ENCODE results near the gene SLC43A3.

DNA sequence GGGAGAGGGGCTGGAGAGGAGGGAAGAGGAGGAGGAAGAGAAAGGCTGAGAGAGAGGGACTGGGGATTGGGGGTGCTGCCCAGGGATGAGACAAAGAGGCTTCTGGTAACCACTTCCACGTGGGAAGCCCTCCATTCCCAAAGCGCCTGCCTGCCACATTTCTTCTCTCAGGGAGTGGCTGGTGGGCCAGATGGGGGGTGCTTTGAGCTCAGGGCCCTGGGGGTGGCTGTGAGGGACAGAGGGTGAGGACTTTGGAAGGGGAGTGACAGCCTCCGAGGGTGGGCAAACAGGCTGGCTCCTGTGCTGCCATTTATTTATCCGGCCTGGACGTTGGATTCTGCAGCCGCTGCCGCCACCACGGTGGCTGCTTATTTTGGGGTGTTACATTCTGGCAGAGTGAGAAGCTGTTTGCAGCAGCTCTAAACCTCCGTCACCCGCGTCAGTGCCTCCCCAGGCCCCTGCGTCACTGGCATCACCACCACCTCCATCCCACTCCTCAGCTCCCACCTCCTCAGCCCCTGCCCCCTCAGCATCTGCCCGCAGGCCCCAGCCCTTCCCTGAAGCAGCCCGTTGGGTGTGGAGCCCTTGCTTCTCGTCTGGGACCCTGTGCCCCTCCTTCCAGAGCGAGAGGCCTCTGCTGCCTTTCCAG is 35.0 kb upstream of the SLC43A3 start:
- TF ChIP-seq, protein P1, sequence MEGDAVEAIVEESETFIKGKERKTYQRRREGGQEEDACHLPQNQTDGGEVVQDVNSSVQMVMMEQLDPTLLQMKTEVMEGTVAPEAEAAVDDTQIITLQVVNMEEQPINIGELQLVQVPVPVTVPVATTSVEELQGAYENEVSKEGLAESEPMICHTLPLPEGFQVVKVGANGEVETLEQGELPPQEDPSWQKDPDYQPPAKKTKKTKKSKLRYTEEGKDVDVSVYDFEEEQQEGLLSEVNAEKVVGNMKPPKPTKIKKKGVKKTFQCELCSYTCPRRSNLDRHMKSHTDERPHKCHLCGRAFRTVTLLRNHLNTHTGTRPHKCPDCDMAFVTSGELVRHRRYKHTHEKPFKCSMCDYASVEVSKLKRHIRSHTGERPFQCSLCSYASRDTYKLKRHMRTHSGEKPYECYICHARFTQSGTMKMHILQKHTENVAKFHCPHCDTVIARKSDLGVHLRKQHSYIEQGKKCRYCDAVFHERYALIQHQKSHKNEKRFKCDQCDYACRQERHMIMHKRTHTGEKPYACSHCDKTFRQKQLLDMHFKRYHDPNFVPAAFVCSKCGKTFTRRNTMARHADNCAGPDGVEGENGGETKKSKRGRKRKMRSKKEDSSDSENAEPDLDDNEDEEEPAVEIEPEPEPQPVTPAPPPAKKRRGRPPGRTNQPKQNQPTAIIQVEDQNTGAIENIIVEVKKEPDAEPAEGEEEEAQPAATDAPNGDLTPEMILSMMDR (IDR thresholded peaks at IDR 0.05) = no peak
- TF ChIP-seq POLR2A (IDR thresholded peaks at IDR 0.05) = no peak
